Stimulated activated CD4-positive, alpha-beta T cell treated with anti-CD3 and anti-CD28 coated beads, Interleukin-15, amount 100 ng/mL, for 48 hours (primary cell): ENCODE measurements around the gene IRF7.

Experiments used
- DNase-seq, 2 donors: peaks; one replicate each; pipeline ENCODE4 v3.0.0-alpha.2; 2020; ENCODE audit warnings: low read depth in 2 of 2

IRF7 gene

DNA sequence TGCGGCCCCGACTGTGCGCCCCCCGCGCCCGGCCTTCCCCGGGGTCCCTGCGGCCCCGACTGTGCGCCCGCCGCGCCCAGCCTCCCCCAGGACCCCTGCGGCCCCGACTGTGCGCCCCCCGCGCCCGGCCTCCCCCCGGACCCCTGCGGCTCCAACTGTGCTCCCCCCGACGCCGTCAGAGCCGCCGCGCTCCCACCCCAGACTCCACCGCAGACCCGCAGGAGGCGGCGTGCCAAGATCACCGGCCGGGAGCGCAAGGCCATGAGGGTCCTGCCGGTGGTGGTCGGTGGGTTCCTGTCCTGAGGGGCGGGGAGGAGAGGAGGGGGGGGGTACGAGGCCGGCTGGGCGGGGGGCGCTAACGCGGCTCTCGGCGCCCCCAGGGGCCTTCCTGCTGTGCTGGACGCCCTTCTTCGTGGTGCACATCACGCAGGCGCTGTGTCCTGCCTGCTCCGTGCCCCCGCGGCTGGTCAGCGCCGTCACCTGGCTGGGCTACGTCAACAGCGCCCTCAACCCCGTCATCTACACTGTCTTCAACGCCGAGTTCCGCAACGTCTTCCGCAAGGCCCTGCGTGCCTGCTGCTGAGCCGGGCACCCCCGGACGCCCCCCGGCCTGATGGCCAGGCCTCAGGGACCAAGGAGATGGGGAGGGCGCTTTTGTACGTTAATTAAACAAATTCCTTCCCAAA lies 24.4 kb upstream of the IRF7 start:
- DNase-seq, result no peak

DNA sequence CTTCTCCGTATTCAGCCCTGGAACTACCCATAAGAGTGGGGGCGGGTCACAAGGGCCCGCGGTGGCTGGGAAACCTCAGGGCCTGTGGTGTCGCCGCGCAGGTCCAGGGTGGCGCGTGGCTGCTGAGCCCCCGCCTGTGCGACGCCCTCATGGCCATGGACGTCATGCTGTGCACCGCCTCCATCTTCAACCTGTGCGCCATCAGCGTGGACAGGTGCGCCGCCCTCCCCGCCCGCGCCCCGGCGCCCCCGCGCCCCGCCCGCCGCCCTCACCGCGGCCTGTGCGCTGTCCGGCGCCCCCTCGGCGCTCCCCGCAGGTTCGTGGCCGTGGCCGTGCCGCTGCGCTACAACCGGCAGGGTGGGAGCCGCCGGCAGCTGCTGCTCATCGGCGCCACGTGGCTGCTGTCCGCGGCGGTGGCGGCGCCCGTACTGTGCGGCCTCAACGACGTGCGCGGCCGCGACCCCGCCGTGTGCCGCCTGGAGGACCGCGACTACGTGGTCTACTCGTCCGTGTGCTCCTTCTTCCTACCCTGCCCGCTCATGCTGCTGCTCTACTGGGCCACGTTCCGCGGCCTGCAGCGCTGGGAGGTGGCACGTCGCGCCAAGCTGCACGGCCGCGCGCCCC lies 23.7 kb upstream of the IRF7 start:
- DNase-seq, result no peak

DNA sequence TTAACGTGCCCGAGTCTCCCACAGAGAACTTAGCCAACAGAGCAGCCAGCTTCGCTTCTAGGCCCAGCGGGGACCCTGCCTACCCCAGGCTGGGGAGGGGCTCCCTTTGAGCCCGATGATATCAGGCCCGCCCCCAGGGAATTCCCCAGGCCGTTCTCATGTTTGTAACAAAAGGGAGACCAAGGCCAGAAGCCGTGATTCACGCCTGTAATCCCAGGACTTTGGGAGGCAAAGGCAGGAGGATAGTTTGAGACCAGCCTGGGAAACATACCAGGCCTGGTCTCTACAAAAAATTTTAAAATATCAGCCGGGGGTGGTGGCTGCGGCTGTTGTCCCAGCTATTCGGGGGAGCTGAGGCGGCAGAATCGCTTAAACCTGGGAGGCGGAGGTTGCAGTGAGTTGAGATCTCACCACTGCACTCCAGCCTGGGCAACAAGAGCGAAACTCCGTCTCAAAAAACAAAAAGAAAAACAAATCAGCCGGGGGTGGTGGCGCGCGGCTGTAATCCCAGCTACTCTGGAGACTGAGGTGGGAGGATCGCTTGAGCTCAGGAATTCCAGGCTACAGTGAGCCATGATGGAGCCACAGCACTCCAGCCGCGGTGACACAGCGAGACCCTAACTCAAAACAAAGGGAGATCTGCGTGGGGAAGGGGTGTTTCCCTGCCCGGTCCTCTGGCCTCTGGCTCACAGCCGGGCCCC lies 23.0 kb upstream of the IRF7 start:
- no peak for DNase-seq

- no peak for DNase-seq
Measured at GRCh38 chr11:637593-638521, 22.1 kb upstream of the IRF7 start.

- no peak for DNase-seq
Measured at GRCh38 chr11:637333-637592, 21.5 kb upstream of the IRF7 start.

GRCh38 chr11:636511-637332 lies 21.0 kb upstream of the IRF7 start, which contains the start of gene DRD4:
Gene DRD4, plus strand, starts transcription at chr11:637269. Its CDS starts 36 bp downstream, at chr11:637305.
- DNase-seq, result no peak

DNA sequence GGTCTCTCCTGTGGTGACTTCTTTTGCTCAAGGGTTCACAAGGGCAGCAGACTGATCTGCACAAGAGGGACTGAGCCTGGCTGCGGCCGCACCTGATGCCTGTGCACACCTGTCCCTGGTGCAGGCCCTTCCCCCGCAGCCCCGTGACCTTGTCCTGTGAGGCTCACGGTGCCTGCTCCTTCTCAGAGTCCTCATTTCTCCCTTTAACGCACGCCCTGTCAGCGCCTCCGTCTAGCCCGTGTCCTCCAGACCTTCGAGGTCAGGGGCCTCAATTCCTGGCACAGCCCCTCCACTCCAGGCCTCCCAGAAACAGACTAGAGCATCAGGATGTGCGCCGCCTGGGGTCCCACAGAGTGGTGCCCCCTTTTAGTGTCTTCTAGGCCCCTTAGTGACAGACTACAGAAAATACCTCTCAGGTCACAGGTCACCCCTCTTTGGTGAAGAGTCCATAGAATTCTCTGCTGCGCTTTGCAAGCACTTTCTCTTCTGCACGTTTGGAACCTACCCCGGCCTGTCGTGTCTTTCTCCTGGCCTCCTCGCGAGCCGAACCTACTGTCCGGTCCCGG lies 20.3 kb upstream of the IRF7 start:
- DNase-seq, result no peak

GRCh38 chr11:630871-631270 lies 15.1 kb upstream of the IRF7 start:
- no peak for DNase-seq

DNA sequence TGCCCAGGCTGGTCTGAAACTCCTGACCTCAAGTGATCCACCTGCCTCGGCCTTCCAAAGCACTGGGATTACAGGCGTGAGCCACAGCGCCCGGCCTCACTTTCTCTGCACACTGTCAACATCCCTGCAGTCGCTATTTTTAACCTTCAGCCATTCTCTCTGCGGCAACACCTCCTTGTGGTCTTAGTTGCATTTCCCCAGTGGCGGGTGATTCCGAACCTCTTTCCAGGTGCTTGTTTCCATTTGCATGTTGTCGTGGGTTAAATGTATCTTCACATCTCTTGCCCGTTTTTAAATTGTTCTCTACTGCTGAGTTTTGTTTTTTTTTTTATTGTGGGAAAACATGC lies 13.5 kb upstream of the IRF7 start:
- DNase-seq, result no peak

GRCh38 chr11:628056-628455 lies 12.3 kb upstream of the IRF7 start:
- no peak for DNase-seq

DNA sequence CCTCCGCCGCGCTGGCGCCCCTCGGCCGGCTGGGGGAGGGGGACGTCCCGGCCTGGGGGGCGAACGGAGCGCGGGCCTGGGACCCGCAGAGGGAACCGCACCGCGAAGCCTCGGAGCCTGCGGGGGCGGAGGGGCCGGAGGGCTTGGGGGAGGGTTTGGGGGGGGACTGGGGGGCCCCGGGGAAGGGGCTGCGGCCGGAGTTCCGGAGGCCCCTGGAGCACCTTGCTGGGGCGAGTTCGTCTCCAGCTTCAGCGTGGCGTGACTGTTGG lies 11.5 kb upstream of the IRF7 start:
- no peak for DNase-seq

GRCh38 chr11:626475-627307 lies 10.9 kb upstream of the IRF7 start, which contains the start of gene SCT:
Gene SCT, minus strand, starts transcription at chr11:627181. Its CDS starts 38 bp downstream, at chr11:627143.
- no peak for DNase-seq

- no peak for DNase-seq
Measured at GRCh38 chr11:625636-626268, 10.0 kb upstream of the IRF7 start.

DNA sequence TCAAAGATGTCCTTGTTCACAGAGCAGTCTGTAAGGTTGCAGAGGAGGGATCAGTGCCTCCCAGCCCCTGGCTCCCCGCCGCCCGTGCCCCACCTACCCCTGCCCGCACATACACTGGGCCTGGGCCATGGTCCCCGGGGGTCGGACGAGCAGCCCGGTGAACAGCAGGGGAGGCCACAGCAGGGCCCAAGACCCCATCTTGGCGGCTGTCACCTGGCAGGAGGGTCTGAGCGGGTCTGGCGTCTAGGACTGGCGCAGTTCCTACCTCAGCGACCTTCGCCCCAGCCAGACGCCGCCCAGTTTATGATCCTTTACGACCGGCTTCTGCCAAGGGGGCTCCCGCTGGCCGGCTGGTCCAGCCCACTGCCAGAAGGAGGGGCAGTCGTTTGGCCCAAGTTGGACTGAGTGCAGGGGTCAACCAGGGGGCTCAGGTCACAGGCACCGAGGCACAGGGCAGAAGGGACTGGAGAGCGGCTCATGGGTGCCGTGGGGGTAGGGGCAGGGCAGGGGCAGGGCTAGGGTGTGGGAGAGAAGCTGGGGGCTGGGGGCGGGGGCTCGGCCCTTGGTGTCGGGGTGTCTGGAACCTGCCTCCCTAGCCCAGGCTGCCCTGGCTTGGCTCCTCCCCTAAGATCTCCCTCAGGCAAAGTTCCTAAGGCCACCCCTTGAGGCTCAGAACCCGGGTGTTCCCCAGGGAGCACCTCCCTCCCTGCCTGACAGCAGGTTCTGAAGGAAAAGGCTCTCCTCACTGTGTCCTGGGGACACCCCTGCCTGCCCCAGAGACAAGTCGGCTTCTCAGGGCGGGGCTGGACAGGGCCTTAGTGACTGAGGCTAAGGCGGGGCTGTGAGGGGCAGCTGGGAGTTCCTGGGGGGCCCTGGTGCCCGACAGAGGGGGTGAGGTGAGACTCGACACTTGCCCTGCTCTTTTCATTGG lies 9.2 kb upstream of the IRF7 start, which contains the start of gene CDHR5:
TSS of gene CDHR5 (minus strand) at position 251 of the 931 bp plus-strand sequence. CDS start at position 198, 53 bp downstream.
- no peak for DNase-seq

- no peak for DNase-seq
Measured at GRCh38 chr11:623999-624704, 8.4 kb upstream of the IRF7 start.

- no peak for DNase-seq
Measured at GRCh38 chr11:623349-623869, 7.7 kb upstream of the IRF7 start.

DNA sequence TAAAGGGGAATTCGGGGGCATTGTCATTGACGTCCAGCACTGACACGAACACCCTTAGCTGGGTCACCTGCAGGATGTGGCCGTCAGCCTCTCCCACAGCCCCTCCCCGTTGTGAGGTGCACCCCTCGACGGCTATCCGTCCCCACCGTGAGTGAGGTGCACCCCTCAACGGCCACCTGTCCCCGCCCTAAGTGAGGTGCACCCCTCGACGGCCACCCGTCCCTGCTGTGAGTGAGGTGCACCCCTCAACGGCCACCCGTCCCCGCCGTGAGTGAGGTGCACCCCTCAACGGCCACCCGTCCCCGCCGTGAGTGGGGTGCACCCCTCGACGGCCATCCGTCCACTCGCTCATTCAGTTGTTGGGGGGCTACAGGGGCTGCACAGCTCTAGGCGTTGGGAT lies 6.1 kb upstream of the IRF7 start:
- no peak for DNase-seq
